Measurements from ENCODE around the gene GLB1L2.

DNA sequence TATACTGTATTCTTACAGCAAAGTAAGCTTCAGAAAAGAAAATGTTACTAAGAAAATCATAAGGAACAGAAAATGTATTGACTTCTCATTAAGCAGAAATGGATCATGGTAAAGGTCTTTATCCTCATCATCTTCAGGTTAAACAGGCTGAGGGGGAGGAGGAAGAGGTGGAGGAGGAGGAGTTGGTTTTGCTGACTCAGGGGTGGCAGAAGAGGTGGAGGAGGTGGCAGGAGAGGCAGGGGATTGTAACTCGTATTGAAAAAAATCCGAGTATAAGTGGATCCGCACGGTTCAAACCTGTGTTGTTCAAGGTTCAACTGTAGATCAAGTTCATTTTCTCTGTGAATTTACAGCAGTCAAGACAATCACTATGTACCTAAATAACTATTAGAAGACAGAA is 42.6 kb upstream of the GLB1L2 start:
- TF ChIP-seq CTCF (IDR thresholded peaks at IDR 0.05; ENCODE audit: low read depth, low read length) = no peak
- TF ChIP-seq MYC (IDR thresholded peaks at IDR 0.05; ENCODE audit: low read depth, low read length) = no peak

Measured in NB4 (cell line).